ENCODE results near the gene ZNF587B. TPM values are rescaled to one million over a fixed set of nuclear protein-coding genes. Genes with fewer than 3 reads are reported as not detected.
"Not testable (repeated sequence)": the region's sequence is repeated elsewhere in the genome, so short reads cannot be mapped to it uniquely, and the experiment has no call there.

ZNF587B gene
- total RNA-seq, 4 donors from 2014 or later, result 21.8 to 35.8 (median 23.9) TPM

GRCh38 chr19:57812226-57812625 lies 17.9 kb upstream of the ZNF587B start:
- Histone ChIP-seq H3K4me1 (peaks cover 13 to 15% of the 10 kb centered on the region in 2 donors), H3K27ac (no peak overlapping the region), H3K27me3 (no peaks in the 10 kb centered on the region), H3K36me3 (peaks cover 3 to 6% of the 10 kb centered on the region in 2 donors), H3K9me3 (no peaks in the 10 kb centered on the region), H3K4me3 (replicated peaks in 1 of 3) (no peak overlapping the region)
- intact Hi-C loops (cut with DNase I), result loop anchor here (10.0 kb wide), 1 partner anchor 47 kb away; the partner anchor contains the start of gene ZNF586
- WGBS, 2 donors, result 89 to 91% methylated on average over 3 of the region's 3 CpGs
- TF ChIP-seq POLR2A (IDR thresholded peaks at IDR 0.05) (no peak), CTCF (IDR thresholded peaks at IDR 0.05) (no peak)
- DNase-seq, result no peak

GRCh38 chr19:57812975-57813820 lies 16.9 kb upstream of the ZNF587B start:
- DNase-seq, result peak; percentile 72 to 79
- intact Hi-C loops (cut with DNase I), result loop anchor here (10.0 kb wide), 1 partner anchor 48 kb away; the partner anchor contains the start of gene ZNF586
- not testable (repeated sequence) for H3K9me3 ChIP-seq, H3K36me3 ChIP-seq, H3K27ac ChIP-seq, H3K27me3 ChIP-seq
- peaks cover 13 to 17% of the 10 kb centered on the region in 2 donors for H3K4me1 ChIP-seq
- peak overlapping the region in 1 of 3 donors; percentile 52 for H3K4me3 ChIP-seq (replicated peaks in 1 of 3)
- 80 to 83% methylated on average over 13 of the region's 13 CpGs for WGBS, 2 donors

- Histone ChIP-seq H3K27me3 (no peaks in the 10 kb centered on the region), H3K9me3 (no peaks in the 10 kb centered on the region), H3K27ac (peak overlapping the region in 2 of 3 donors; percentile 22 to 57), H3K4me3 (replicated peaks in 1 of 3) (peak overlapping the region; percentile 18 to 98 (median 52)), H3K4me1 (peaks cover 13 to 25% of the 10 kb centered on the region in 2 donors), H3K36me3 (no peaks in the 10 kb centered on the region)
- peak in 1 of 2 donors; percentile 27 for DNase-seq
- TF ChIP-seq CTCF (IDR thresholded peaks at IDR 0.05), result no peak
- no peak for TF ChIP-seq POLR2A (IDR thresholded peaks at IDR 0.05)
- intact Hi-C loops (cut with DNase I), result loop anchor here (10.0 kb wide), 1 partner anchor 49 kb away; the partner anchor contains the start of gene ZNF586
- WGBS, 2 donors, result 10 to 19% methylated on average over 11 to 13 of the region's 13 CpGs
Observed at GRCh38 chr19:57813919-57814504, 16.1 kb upstream of the ZNF587B start.

- no peaks in the 10 kb centered on the region for H3K27me3 ChIP-seq
- DNase-seq, result peak; percentile 83 to 87
- intact Hi-C loops (cut with DNase I), result loop anchor here (10.0 kb wide), 1 partner anchor 50 kb away; the partner anchor contains the start of gene ZNF586
- no peaks in the 10 kb centered on the region for H3K36me3 ChIP-seq
- peak within 1 kb of the TSS; percentile 22 to 63 (median 57) for H3K27ac ChIP-seq
- 2% methylated on average over 25 to 31 of the region's 50 CpGs for WGBS, 2 donors
- TF ChIP-seq CTCF (IDR thresholded peaks at IDR 0.05), result no peak
- TF ChIP-seq POLR2A (IDR thresholded peaks at IDR 0.05), result peak; percentile 21 to 92
- no peaks in the 10 kb centered on the region for H3K9me3 ChIP-seq
- H3K4me1 ChIP-seq, result peaks cover 13 to 26% of the 10 kb centered on the region in 2 donors
- H3K4me3 ChIP-seq (replicated peaks in 1 of 3), result peak within 1 kb of the TSS; percentile 18 to 98 (median 52)
Observed at GRCh38 chr19:57814505-57815246, 15.4 kb upstream of the ZNF587B start, which contains the start of gene ZNF552. Gene ZNF552 (minus strand): TSS chr19:57814913. CDS start chr19:57814743, 170 bp downstream.

Data from thyroid gland (tissue), 4 donors.